NCI-H2029 (cell line): Measurements from ENCODE around the gene ARL13A.
"Not testable (repeated sequence)": the region's sequence is repeated elsewhere in the genome, so short reads cannot be mapped to it uniquely, and the experiment has no call there.

Experiments used
- DNase-seq: peaks from one replicate; lab custom pipeline; 2025; lab: John Stamatoyannopoulos, UW

The ARL13A gene

DNA sequence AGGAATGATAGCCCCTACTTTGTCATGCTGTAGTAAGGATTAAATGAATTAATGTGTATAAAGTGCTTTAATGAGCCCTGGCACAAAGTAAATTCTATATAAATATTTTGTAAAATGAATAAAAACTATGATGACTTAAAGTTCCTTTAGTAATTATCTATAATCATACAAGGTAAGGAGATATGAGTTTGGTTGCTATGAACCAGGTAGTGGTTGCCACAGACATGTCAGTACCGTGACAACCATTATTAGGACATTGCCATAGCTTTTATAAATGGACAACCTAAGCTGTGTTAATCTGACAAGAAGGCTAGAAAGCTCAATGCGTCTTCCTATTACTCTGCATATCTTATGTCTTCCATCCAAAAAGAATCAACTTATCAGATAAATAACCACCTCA lies at the start of gene ARL13A:
Gene ARL13A, plus strand, starts transcription at position 301 of the 400 bp plus-strand sequence. CDS start 3,982 bp downstream, outside the sequence.
- no peak for DNase-seq

DNA sequence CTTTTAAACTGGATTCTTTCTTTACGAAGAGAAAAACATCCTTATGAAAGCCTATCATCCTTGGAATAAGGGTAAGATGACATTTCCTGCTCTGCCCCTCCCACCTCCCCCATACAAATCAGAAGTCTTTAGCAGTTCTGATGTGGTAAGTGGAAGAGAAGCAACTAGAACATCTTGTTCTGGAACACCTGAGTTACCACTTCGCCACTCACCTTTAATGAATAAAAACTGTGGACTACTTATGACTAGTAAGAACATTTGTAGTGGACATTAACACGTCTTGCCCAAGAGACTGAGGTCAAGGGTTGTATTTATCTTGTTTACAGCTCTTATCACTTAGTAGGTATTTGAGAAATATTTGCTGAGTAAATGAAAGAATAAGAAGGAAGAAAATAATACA lies 45.1 kb upstream of the ARL13A start:
- DNase-seq: no peak

GRCh38 chrX:100926453-100926852 lies 43.1 kb upstream of the ARL13A start:
- no peak for DNase-seq

GRCh38 chrX:100928660-100929613 lies 40.6 kb upstream of the ARL13A start, which contains the start of gene XKRX:
XKRX (minus strand) TSS chrX:100928917; CDS start chrX:100928304, 613 bp downstream.
- peak; percentile 18 for DNase-seq

DNA sequence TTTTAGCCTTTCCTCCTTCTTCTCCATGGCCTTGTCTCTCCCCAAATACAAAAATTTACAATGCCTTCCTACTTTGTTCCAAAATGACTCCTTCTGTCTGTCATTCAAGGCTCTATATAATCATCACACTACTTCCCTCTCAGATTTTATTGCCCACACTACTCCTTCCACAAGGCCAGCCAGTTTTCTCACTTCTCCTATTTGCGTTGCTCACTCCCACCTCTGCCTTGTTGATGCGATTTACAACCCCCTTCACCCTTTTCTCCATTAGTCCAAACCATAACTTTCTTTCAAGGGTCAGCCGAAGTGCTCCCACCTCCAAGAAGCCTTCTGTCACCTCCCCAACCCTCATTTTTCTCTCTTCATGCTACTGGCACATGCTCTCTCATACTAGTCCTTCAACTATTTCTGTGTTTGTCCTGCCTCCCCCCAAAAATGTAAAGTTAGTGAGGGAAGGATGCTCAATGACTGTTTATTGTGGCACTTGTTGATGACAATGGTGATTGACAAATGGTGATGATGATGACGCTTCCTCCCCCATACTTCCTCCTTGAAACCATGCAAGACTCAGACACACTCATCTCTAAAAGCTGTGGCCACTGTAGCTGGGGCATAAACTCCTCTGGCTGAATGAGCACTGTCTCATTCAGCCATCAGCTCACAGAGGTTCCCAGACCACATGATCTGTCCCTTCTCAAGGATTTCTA lies 38.1 kb upstream of the ARL13A start:
- no peak for DNase-seq

GRCh38 chrX:100931925-100932285 lies 37.6 kb upstream of the ARL13A start:
- DNase-seq: no peak

GRCh38 chrX:100935767-100936166 lies 33.7 kb upstream of the ARL13A start:
- DNase-seq: no peak

GRCh38 chrX:100939333-100939732 lies 30.2 kb upstream of the ARL13A start:
- no peak for DNase-seq

DNA sequence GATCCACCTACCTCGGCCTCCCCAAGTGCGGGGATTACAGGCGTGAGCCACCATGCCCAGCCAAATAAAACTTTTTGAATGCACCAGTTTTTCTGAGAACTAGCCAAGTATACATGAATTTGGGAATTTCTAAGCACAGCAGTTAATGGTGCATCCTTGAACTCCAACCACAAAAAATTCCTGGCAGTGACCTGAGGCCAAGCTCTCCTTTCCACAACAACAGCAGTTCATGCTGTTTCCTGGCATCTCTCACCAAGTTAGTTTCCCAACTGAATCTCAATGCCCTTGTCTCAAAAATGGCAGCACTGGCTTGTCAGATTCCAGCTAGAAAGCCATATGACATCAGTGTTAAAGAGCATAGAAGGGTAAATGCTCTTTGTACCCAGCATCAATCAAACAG lies 24.9 kb upstream of the ARL13A start:
- DNase-seq: no peak

- DNase-seq: no peak
Measured at GRCh38 chrX:100946299-100946927, 23.1 kb upstream of the ARL13A start.

DNA sequence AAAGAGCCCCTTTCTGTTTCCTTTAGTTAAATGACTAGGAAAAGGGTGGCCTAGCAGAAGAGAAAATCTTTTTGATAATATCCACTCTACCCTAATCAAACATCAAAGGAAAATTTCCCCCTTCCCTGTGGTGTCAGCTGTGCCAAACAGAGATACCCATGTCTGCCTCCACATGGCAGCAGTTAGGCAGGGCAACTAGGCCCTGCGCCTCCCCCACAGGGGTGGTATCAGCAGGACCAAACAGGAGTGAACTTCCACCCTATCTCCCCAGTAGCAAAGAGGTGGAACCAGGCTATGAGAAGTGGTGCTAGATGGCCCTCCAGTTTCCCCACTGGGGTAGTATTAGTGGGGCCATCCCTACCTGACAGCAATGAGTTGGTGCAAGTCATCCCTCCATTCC lies 21.0 kb upstream of the ARL13A start:
- no peak for DNase-seq

- no peak for DNase-seq
Measured at GRCh38 chrX:100962811-100963210, 6.7 kb upstream of the ARL13A start.

DNA sequence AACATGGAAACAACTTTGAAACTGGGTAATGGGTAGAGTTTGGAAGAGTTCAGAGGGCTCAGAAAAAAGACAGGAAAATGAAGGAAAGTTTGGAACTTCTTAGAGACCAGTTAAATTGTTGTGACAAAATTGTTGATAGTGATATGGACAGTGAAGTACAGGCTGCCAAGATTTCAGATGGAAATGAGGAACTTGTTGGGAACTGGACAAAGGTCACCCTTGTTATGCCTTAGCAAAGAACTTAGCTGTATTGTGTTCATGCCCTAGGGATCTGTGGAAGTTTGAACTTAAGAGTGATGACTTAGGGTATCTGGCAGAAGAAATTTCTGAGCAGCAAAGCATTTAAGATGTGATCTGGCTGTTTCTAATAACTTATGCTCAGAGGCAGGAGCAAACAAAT lies 5.1 kb upstream of the ARL13A start:
- DNase-seq: no peak

- no peak for DNase-seq
Measured at GRCh38 chrX:100969936-100970335, 428 bp downstream of the ARL13A start.

GRCh38 chrX:100973411-100973810 lies 3.9 kb downstream of the ARL13A start:
- DNase-seq: no peak

- DNase-seq: no peak
Measured at GRCh38 chrX:100975212-100975611, 5.7 kb downstream of the ARL13A start.

DNA sequence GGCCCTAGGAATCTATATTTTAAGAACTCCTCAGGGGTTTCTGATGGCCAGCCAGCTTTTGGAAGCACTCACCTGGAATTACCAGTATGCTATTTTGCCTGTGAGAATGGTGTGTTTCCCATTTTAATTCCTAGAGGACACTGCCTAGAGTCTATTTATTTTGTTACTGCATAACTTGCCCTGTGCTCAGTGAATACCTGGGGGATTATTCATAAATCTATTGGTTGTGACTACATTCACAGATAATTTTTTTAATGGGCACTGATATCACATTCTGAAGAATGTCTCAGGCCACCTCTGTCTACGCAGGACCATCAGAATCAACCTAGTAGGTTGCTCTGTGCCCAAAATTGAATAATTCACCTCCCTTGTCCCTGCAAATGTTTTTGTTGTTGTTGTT lies 6.7 kb downstream of the ARL13A start:
- no peak for DNase-seq

DNA sequence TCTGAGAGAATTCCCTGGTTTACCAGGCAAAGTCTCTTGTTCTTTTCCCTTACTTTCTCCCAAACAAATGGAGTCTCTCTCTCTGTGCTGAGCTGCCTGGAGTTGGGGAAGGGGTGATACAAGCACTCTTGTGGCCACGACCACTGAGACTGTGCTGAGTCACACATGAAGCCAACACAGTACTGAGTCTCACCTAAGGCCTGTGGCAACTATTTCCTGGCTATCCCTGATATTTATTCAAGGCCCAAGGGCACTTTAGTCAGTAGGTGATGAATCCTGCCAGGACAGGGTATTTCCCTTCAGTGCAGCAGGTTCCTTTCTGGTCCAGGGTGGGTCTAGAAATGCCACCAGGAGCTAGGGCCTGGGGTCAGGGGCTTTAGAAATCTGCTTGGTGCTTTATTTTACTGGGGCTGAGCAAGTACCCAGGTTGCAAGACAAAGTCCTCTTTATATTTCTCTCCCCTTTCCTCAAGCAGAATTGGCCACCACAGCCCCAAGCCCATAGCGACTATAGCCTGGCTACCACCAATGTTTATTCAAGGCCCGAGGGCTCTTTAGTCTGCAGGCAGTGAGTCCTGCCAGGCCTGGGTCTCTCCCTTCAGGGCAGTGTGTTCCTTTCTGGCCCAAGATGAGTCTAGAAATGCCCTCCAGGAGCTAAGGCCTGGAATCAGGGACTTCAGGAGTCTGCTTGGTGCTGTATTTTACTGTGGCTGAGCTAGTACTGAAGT lies 10.5 kb downstream of the ARL13A start:
- DNase-seq: peak; percentile 41

DNA sequence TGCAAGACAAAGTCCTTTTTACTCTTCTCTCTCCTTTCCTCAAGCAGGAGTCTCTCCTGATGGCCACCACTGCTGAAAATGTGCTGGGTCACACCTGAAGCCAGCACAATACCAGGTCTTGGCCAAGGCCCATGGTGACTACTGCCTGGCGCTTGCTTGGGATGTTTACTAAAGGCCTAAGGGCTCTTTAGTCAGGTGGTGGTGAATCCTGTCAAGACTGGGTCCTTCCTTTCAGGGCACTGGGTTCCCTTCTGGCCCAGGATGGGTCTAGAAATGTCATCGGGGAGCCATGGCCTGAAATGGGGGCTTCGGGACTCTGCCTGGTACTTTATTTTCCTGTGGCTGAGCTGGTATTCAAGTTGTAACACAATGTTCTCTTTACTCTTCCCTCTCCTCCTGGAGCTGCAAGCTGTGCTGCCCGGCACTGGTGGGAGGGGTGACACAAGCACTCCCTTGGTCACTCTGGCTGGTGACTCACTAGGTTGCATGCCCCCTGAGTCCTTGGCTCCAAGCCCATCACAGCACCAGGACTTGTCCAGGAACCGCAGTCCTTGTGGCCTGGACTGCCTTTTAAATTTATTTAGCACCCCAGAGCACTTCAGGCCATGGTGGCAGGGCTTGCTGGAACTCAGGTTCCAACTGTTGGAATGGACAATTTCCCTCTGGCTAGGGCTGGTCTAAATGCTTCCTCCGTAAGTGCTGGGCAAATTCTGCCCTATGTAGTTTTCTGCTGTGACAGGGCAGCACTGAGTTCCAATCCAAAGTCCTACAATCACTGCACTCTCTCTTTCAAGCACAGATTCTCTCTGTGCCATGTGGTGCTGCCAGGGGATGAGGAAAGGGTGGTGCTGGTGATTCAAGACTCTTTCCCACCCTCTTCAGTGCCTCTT lies 11.3 kb downstream of the ARL13A start:
- peak; percentile 66 for DNase-seq

- not testable (repeated sequence) for DNase-seq
Measured at GRCh38 chrX:100981498-100981845, 12.0 kb downstream of the ARL13A start.

DNA sequence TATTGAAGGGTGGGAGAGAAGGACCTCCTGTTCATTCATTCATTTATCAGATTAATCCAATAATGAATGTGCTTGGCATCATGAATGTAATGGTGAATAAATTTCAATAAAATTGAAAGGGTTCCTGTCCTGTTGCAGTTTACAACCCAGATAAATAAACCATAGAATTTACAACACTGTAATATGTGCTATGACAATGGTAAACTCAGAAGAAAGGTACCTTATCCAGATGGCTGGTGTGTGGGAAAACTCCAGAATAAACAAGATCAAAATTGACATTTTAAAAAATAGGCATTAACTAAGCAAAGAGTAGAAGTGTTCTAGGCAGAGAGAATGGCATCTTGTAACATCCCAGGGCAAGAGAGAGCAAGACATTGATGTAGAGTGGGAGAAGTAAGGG lies 15.3 kb downstream of the ARL13A start:
- DNase-seq: no peak
